GM23248 (cell line): ENCODE data around the gene WDR54.

Experiments used
- EZH2 ChIP-seq: fragments of 200-600 bp; sonication (generic); IDR thresholded peaks from 2 replicates; pipeline ENCODE4 v1.6.1; 2018; ENCODE audit warnings: antibody characterized with exemption, mild to moderate bottlenecking; ENCODE audit not compliant: insufficient read depth, poor library complexity, severe bottlenecking
- EZH2phosphoT487 ChIP-seq: fragments of 200-600 bp; sonication (generic); IDR thresholded peaks from 2 replicates; pipeline ENCODE4 v1.6.1; 2018; ENCODE audit warnings: antibody characterized with exemption, moderate library complexity, mild to moderate bottlenecking, low read depth; ENCODE audit not compliant: insufficient read depth

- TF ChIP-seq EZH2, result no peak
- TF ChIP-seq EZH2phosphoT487, result no peak
These were observed 9.0 kb downstream of the WDR54 start for GRCh38 chr2:74430502-74430901.
